IMR-90 (cell line): ENCODE data around the gene FANCE.

ENCODE experiments used
- CTCF ChIP-seq: conservative IDR thresholded peaks from 2 replicates; pipeline ENCODE4 v1.5.1; 2012; ENCODE audit warnings: mild to moderate bottlenecking, low read depth, low read length, improper control_type of control experiment
- FOS ChIP-seq: fragments of 150-350 bp; IDR thresholded peaks from 2 replicates; pipeline ENCODE4 v1.6.1; 2016; ENCODE audit warnings: low read depth, low read length
- MAFK ChIP-seq: IDR thresholded peaks from 2 replicates; pipeline ENCODE4 v1.6.1; 2012; ENCODE audit warnings: low read depth, low read length, improper control_type of control experiment
- POLR2A ChIP-seq: IDR thresholded peaks from 2 replicates; pipeline ENCODE4 v1.6.1; 2012; ENCODE audit warnings: mild to moderate bottlenecking, low read depth, low read length
- RAD21 ChIP-seq: IDR thresholded peaks from 2 replicates; pipeline ENCODE4 v1.6.1; 2012; ENCODE audit warnings: low read length, improper control_type of control experiment
- RCOR1 ChIP-seq: IDR thresholded peaks from 2 replicates; pipeline ENCODE4 v1.6.1; 2012; ENCODE audit warnings: mild to moderate bottlenecking, low read length, improper control_type of control experiment; ENCODE audit not compliant: insufficient replicate concordance
- SMC3 ChIP-seq: fragments of 150-350 bp; IDR thresholded peaks from 2 replicates; pipeline ENCODE4 v1.6.1; 2016; ENCODE audit warnings: low read depth, mild to moderate bottlenecking, antibody characterized with exemption, low read length, moderate library complexity

GRCh38 chr6:35429463-35429862, 22.7 kb upstream of the FANCE start:
- TF ChIP-seq CTCF (no peak), MAFK (no peak), POLR2A (no peak), SMC3 (no peak), RCOR1 (no peak), FOS (no peak), RAD21 (no peak)
